Measurements from ENCODE around the gene MAP2K7.
A peak's percentile ranks its signal among the peaks of the same experiment; 100 is the strongest.

MAP2K7 gene

GRCh38 chr19:7932276-7932929, 28.7 kb downstream of the MAP2K7 start:
- no peak for ATAC-seq (replicated peaks; ENCODE audit: extremely low read depth, poor library complexity, severe bottlenecking)
- Mint-ChIP-seq H3K27me3 (no peaks in the 10 kb centered on the region), H3K4me1 (peaks cover 10% of the 10 kb centered on the region), H3K27ac (ENCODE audit: low read depth) (no peak overlapping the region), H3K9me3 (no peaks in the 10 kb centered on the region), H3K36me3 (ENCODE audit: insufficient read depth) (peaks cover 41% of the 10 kb centered on the region), H3K4me3 (no peak overlapping the region)
- no peak for DNase-seq (ENCODE audit: low spot score in 2 of 2)

GRCh38 chr19:7932930-7933300, 29.2 kb downstream of the MAP2K7 start:
- Mint-ChIP-seq H3K36me3 (ENCODE audit: insufficient read depth) (peaks cover 46% of the 10 kb centered on the region), H3K27ac (ENCODE audit: low read depth) (no peak overlapping the region), H3K4me1 (peaks cover 10% of the 10 kb centered on the region), H3K4me3 (no peak overlapping the region), H3K27me3 (no peaks in the 10 kb centered on the region), H3K9me3 (no peaks in the 10 kb centered on the region)
- DNase-seq (ENCODE audit: low spot score in 2 of 2) (no peak), ATAC-seq (replicated peaks; ENCODE audit: extremely low read depth, poor library complexity, severe bottlenecking) (no peak)

- no peak overlapping the region for H3K27ac Mint-ChIP-seq (ENCODE audit: low read depth)
- ATAC-seq (replicated peaks; ENCODE audit: extremely low read depth, poor library complexity, severe bottlenecking) (no peak), DNase-seq (ENCODE audit: low spot score in 2 of 2) (no peak)
- no peaks in the 10 kb centered on the region for H3K9me3 Mint-ChIP-seq
- peaks cover 10% of the 10 kb centered on the region for H3K4me1 Mint-ChIP-seq
- H3K36me3 Mint-ChIP-seq (ENCODE audit: insufficient read depth), result peaks cover 47% of the 10 kb centered on the region
- no peaks in the 10 kb centered on the region for H3K27me3 Mint-ChIP-seq
- H3K4me3 Mint-ChIP-seq, result no peak overlapping the region
Observed at GRCh38 chr19:7933411-7933810, 29.7 kb downstream of the MAP2K7 start.

DNA sequence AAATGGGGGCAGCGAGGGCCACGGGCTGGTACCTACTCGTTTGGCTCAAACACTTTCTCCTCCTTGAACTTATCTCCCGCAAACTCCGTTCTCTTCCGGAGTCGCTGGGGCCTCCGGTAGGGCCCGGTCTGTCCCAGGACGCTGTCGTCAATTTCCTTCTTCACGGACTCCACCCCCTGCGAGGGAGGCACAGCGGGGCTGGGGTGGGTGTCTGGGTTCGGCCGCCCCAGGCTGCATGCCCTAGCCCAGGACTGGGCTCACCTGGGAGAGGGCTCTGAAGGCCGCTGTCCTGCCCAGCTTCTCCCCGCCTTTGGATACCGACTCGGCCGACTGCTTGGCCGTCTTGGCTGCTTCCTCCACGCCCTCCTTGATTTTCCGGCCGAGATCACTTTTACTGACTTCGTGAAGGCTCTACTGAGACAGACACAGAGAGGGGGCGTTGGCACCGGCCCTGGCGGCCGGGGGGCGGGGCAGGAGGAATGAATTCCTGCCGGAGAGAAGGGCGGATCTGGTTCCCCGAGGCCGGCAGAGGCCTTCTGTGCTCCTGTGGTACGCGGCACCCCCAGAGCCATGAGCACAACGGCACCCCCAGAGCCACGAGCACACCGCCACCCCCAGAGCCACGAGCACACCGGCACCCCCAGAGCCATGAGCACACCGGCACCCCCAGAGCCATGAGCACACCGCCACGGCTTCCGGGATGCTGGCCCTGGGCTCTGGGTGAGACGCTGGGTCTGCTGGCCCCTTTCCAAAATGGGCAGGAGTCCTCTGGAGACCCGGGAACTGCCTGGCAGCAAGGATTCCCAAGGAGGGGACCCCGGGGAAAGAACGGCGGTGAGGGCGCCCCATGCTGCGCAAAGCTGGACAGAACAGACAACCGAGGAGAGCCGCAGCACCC, 30.4 kb downstream of the MAP2K7 start:
- no peaks in the 10 kb centered on the region for H3K27me3 Mint-ChIP-seq
- H3K27ac Mint-ChIP-seq (ENCODE audit: low read depth), result no peak overlapping the region
- H3K4me1 Mint-ChIP-seq, result peaks cover 11% of the 10 kb centered on the region
- peaks cover 50% of the 10 kb centered on the region for H3K36me3 Mint-ChIP-seq (ENCODE audit: insufficient read depth)
- H3K9me3 Mint-ChIP-seq, result no peaks in the 10 kb centered on the region
- H3K4me3 Mint-ChIP-seq, result no peak overlapping the region
- no peak for DNase-seq (ENCODE audit: low spot score in 2 of 2)
- no peak for ATAC-seq (replicated peaks; ENCODE audit: extremely low read depth, poor library complexity, severe bottlenecking)

GRCh38 chr19:7934766-7935165, 31.1 kb downstream of the MAP2K7 start:
- ATAC-seq (replicated peaks; ENCODE audit: extremely low read depth, poor library complexity, severe bottlenecking), result no peak
- no peak for DNase-seq (ENCODE audit: low spot score in 2 of 2)
- Mint-ChIP-seq H3K36me3 (ENCODE audit: insufficient read depth) (peaks cover 46% of the 10 kb centered on the region), H3K4me1 (peaks cover 6% of the 10 kb centered on the region), H3K27me3 (no peaks in the 10 kb centered on the region), H3K27ac (ENCODE audit: low read depth) (no peak overlapping the region), H3K9me3 (no peaks in the 10 kb centered on the region), H3K4me3 (no peak overlapping the region)

DNA sequence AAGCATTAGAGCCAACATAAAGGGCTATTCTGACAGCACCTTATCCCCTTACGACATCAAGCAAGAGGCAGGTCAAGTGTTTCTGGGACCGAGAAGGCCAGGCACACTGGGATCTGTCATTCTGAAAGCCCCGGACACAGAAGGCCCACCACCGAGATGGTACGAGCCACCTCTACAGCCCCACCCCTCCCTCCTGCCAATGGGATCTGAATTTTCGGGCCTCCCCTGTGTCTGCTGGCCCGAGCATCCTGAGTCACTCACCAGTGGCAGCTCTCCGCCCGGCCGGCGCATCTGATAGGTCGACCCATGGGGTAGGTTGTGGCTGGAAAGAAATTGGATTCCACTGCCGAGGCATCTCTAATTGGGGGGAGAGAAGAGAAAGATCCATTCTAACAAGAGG, 37.2 kb downstream of the MAP2K7 start:
- Mint-ChIP-seq H3K4me3 (no peak overlapping the region), H3K36me3 (ENCODE audit: insufficient read depth) (peaks cover 45% of the 10 kb centered on the region), H3K9me3 (no peaks in the 10 kb centered on the region), H3K4me1 (peaks cover 28% of the 10 kb centered on the region), H3K27ac (ENCODE audit: low read depth) (no peak overlapping the region), H3K27me3 (no peaks in the 10 kb centered on the region)
- DNase-seq (ENCODE audit: low spot score in 2 of 2) (no peak), ATAC-seq (replicated peaks; ENCODE audit: extremely low read depth, poor library complexity, severe bottlenecking) (no peak)

DNA sequence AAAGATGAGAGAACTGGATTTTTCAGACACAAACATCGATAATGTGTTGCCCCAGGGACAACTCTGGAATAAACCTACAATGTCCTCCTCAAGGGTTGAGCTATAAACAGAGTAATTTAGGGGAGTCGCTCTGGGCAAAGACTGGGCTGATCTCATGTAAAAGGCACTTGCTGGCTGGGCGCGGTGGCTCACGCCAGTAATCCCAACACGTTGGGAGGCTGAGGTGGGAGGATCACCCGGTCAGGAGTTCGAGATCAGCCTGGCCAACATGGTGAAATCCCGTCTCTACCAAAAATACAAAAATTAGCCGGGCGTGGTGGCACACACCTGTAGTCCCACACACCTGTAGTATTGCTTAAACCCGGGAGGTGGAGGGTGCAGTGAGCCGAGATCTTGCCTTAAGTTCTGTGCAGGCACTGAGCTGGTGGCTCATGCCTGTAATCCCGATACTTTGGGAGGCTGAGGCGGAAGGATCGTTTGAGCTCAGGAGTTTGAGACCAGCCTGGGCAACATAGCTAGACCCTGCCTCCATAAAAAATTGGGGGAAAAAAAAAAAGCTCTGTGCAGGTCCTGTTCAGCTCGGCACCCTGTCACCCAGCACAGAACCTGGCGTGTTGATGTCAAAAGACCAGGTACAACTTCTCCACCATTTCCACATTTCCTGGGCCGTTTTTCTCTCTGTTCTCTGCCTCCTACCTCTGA, 38.4 kb downstream of the MAP2K7 start:
- Mint-ChIP-seq H3K27ac (ENCODE audit: low read depth) (no peak overlapping the region), H3K4me1 (peaks cover 28% of the 10 kb centered on the region), H3K27me3 (no peaks in the 10 kb centered on the region), H3K4me3 (peak overlapping the region; percentile 20), H3K36me3 (ENCODE audit: insufficient read depth) (peaks cover 34% of the 10 kb centered on the region), H3K9me3 (no peaks in the 10 kb centered on the region)
- DNase-seq (ENCODE audit: low spot score in 2 of 2) (no peak), ATAC-seq (replicated peaks; ENCODE audit: extremely low read depth, poor library complexity, severe bottlenecking) (no peak)

GRCh38 chr19:7942981-7943443, 39.3 kb downstream of the MAP2K7 start:
- DNase-seq (ENCODE audit: low spot score in 2 of 2) (no peak), ATAC-seq (replicated peaks; ENCODE audit: extremely low read depth, poor library complexity, severe bottlenecking) (peak; percentile 1)
- no peaks in the 10 kb centered on the region for H3K9me3 Mint-ChIP-seq
- H3K4me1 Mint-ChIP-seq, result peaks cover 28% of the 10 kb centered on the region
- H3K4me3 Mint-ChIP-seq, result peak overlapping the region; percentile 95
- peaks cover 29% of the 10 kb centered on the region for H3K36me3 Mint-ChIP-seq (ENCODE audit: insufficient read depth)
- no peaks in the 10 kb centered on the region for H3K27me3 Mint-ChIP-seq
- peak overlapping the region; percentile 96 for H3K27ac Mint-ChIP-seq (ENCODE audit: low read depth)

- H3K27ac Mint-ChIP-seq (ENCODE audit: low read depth), result peak within 1 kb of the TSS; percentile 96
- H3K4me1 Mint-ChIP-seq, result peaks cover 26% of the 10 kb centered on the region
- H3K4me3 Mint-ChIP-seq, result peak within 1 kb of the TSS; percentile 95
- DNase-seq (ENCODE audit: low spot score in 2 of 2), result peak; percentile 96 to 99
- H3K9me3 Mint-ChIP-seq, result no peaks in the 10 kb centered on the region
- H3K27me3 Mint-ChIP-seq, result no peaks in the 10 kb centered on the region
- peaks cover 25% of the 10 kb centered on the region for H3K36me3 Mint-ChIP-seq (ENCODE audit: insufficient read depth)
- ATAC-seq (replicated peaks; ENCODE audit: extremely low read depth, poor library complexity, severe bottlenecking), result peak; percentile 98
Observed at GRCh38 chr19:7943444-7944176, 39.9 kb downstream of the MAP2K7 start, which contains the start of gene TIMM44. Gene TIMM44, minus strand, starts transcription at chr19:7943666. Its CDS starts 15 bp downstream, at chr19:7943651.

DNA sequence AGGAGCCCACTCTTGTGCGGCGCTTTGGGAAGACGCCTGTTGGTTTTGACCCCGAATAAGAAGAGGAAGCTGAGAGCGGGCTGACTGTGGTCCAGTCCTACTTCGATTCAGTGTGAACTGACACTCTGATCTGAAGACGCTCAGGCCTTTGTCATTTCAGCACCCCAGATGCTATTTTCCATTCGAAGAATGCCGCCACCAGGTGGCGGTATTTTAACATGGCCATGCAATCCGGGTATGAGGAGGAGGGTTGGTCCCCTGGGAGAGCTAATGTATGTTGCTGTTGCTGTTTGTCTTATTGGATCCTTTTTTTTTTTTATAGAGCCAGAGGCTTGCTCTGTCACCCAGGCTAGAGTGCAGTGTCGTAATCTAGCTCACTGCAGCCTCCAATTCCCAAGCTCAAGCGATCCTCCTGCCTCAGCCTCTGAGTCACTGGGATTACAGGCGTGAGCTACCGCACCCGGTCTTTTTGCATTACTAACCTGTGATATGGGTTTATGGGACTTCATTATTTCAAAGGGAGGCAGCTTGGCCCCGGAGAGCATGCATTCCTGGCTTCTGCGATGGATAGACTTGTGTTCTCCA, 40.6 kb downstream of the MAP2K7 start:
- peak overlapping the region; percentile 95 for H3K4me3 Mint-ChIP-seq
- DNase-seq (ENCODE audit: low spot score in 2 of 2), result peak; percentile 73 to 78
- no peaks in the 10 kb centered on the region for H3K9me3 Mint-ChIP-seq
- peaks cover 21% of the 10 kb centered on the region for H3K36me3 Mint-ChIP-seq (ENCODE audit: insufficient read depth)
- peaks cover 22% of the 10 kb centered on the region for H3K4me1 Mint-ChIP-seq
- peak overlapping the region; percentile 96 for H3K27ac Mint-ChIP-seq (ENCODE audit: low read depth)
- ATAC-seq (replicated peaks; ENCODE audit: extremely low read depth, poor library complexity, severe bottlenecking), result peak; percentile 57
- H3K27me3 Mint-ChIP-seq, result no peaks in the 10 kb centered on the region

GRCh38 chr19:7947939-7948338, 44.3 kb downstream of the MAP2K7 start:
- Mint-ChIP-seq H3K27me3 (no peaks in the 10 kb centered on the region), H3K4me1 (peaks cover 13% of the 10 kb centered on the region), H3K36me3 (ENCODE audit: insufficient read depth) (peaks cover 11% of the 10 kb centered on the region), H3K9me3 (no peaks in the 10 kb centered on the region), H3K4me3 (no peak overlapping the region), H3K27ac (ENCODE audit: low read depth) (no peak overlapping the region)
- ATAC-seq (replicated peaks; ENCODE audit: extremely low read depth, poor library complexity, severe bottlenecking), result no peak
- no peak for DNase-seq (ENCODE audit: low spot score in 2 of 2)

GRCh38 chr19:7953060-7953459, 49.4 kb downstream of the MAP2K7 start:
- H3K27ac Mint-ChIP-seq (ENCODE audit: low read depth), result no peak overlapping the region
- H3K4me1 Mint-ChIP-seq, result no peaks in the 10 kb centered on the region
- ATAC-seq (replicated peaks; ENCODE audit: extremely low read depth, poor library complexity, severe bottlenecking) (no peak), DNase-seq (ENCODE audit: low spot score in 2 of 2) (no peak)
- peaks cover 4% of the 10 kb centered on the region for H3K36me3 Mint-ChIP-seq (ENCODE audit: insufficient read depth)
- H3K4me3 Mint-ChIP-seq, result no peak overlapping the region
- no peaks in the 10 kb centered on the region for H3K9me3 Mint-ChIP-seq
- no peaks in the 10 kb centered on the region for H3K27me3 Mint-ChIP-seq

Data from central memory CD8-positive, alpha-beta T cell (primary cell).